K562 (cell line): Measurements from ENCODE around the gene RNF215. TPM values are rescaled to one million over a fixed set of nuclear protein-coding genes. Genes with fewer than 3 reads are reported as not detected.
"Not testable (repeated sequence)": the region's sequence is repeated elsewhere in the genome, so short reads cannot be mapped to it uniquely, and the experiment has no call there.

Experiments
- ATAC-seq: fragments of 200-7000 bp; cut with Tn5 transposase; 3 replicates; pipeline ENCODE4 v1.9.1; 2020; ENCODE audit warnings: moderate library complexity
- BruUV-seq: library from RNA; stranded (reverse); fragments of 400-500 nt; replicated peaks from 2 replicates; lab custom pipeline; 2021; lab: Mats Ljungman, UMichigan
- CTCF ChIA-PET: fragments of 300-600 bp; formaldehyde crosslinking; extraction: SDS; loops from one replicate; lab custom pipeline; 2021; ENCODE audit warnings: low intra/inter-chr PET ratio; lab: Yijun Ruan, JAX
- POLR2A ChIA-PET: fragments of 300-600, 350-650 bp; sonication (Branson Sonifier 250); formaldehyde crosslinking; extraction: SDS; loops from one replicate; lab custom pipeline; 2021; ENCODE audit warnings: antibody characterized with exemption, inconsistent platforms; lab: Yijun Ruan, JAX
- DNase-seq, 4 experiments: peaks; one replicate each; pipeline versions ENCODE4 v3.0.0 to v3.0.0-alpha.2; 2011 to 2018; ENCODE audit warnings: low spot score in 3 of 4, mixed read lengths in 3 of 4; ENCODE audit errors: extremely low read depth in 1 of 4
- FAIRE-seq: peaks from 2 replicates; lab custom pipeline; 2011; peaks lifted over from hg19 to GRCh38; lab: Jason Lieb, UNC
- H2AFZ ChIP-seq: 2 replicates; pipeline ENCODE4 v1.6.0; 2011; ENCODE audit warnings: low read depth, low read length, control low read depth, inconsistent platforms
- H3K27ac ChIP-seq: fragments of 200-600 bp; 3 replicates; pipeline ENCODE4 v1.8.0; 2011; ENCODE audit warnings: low read depth, mild to moderate bottlenecking, control low read depth, inconsistent platforms, low read length, moderate library complexity, mixed read lengths; ENCODE audit errors: extremely low read depth
- H3K27me3 ChIP-seq, 2 experiments: fragments of 300-600 bp in 1 of 2; 2 replicates in 1 of 2; 3 replicates in 1 of 2; pipeline versions ENCODE4 v1.6.0 to v1.8.0; 2011; ENCODE audit warnings: inconsistent platforms in 2 of 2, low read length in 2 of 2, mild to moderate bottlenecking in 1 of 2, mixed read lengths in 1 of 2, moderate library complexity in 1 of 2; ENCODE audit not compliant: control insufficient read depth in 2 of 2, insufficient read depth in 2 of 2
- H3K36me3 ChIP-seq: fragments of 300-600 bp; 3 replicates; pipeline ENCODE4 v1.8.0; 2011; ENCODE audit warnings: mild to moderate bottlenecking, low read length, inconsistent platforms; ENCODE audit not compliant: control insufficient read depth, insufficient read depth
- H3K4me1 ChIP-seq, 2 experiments: fragments of 200-600 bp in 1 of 2; replicated peaks in 1 of 2; 2 replicates in 1 of 2; 3 replicates in 1 of 2; pipeline versions ENCODE4 v1.5.1 to v1.8.0; 2011; ENCODE audit warnings: inconsistent platforms in 2 of 2, low read length in 2 of 2, mild to moderate bottlenecking in 1 of 2, mixed read lengths in 1 of 2, moderate library complexity in 1 of 2; ENCODE audit not compliant: control insufficient read depth in 2 of 2, insufficient read depth in 2 of 2
- H3K4me2 ChIP-seq: 2 replicates; pipeline ENCODE4 v1.6.1; 2011; ENCODE audit warnings: low read length, control low read depth, inconsistent platforms, mixed read lengths; ENCODE audit not compliant: insufficient read depth
- H3K4me3 ChIP-seq: fragments of 200-600 bp; sonication (generic), shearing (Covaris generic); 2 replicates; pipeline ENCODE4 v1.5.1; 2016; ENCODE audit warnings: control low read depth, inconsistent platforms
- H3K79me2 ChIP-seq: fragments of 200-600 bp; 3 replicates; pipeline ENCODE4 v1.8.0; 2011; ENCODE audit warnings: low read length, inconsistent platforms; ENCODE audit not compliant: control insufficient read depth, insufficient read depth
- H3K9ac ChIP-seq, 2 experiments: 2 replicates each; pipeline versions ENCODE4 v1.6.0 to v1.6.1; 2011; ENCODE audit warnings: low read depth in 2 of 2, low read length in 2 of 2, control low read depth in 1 of 2, inconsistent platforms in 1 of 2, mild to moderate bottlenecking in 1 of 2, mixed read lengths in 1 of 2; ENCODE audit not compliant: insufficient read depth in 1 of 2
- H3K9me1 ChIP-seq: one replicate; pipeline ENCODE4 v1.6.0; 2011; ENCODE audit warnings: inconsistent platforms, mild to moderate bottlenecking, low read length, moderate library complexity; ENCODE audit not compliant: control insufficient read depth, insufficient read depth
- H3K9me3 ChIP-seq: replicated peaks from 2 replicates; pipeline ENCODE4 v1.5.1; 2011; ENCODE audit warnings: low read depth, low read length, inconsistent platforms; ENCODE audit not compliant: control insufficient read depth, insufficient read depth
- H4K20me1 ChIP-seq: replicated peaks from 2 replicates; pipeline ENCODE4 v1.6.1; 2011; ENCODE audit warnings: low read length, inconsistent platforms, mixed read lengths; ENCODE audit not compliant: control insufficient read depth, insufficient read depth
- BCOR ChIP-seq: fragments of 450-650 bp; IDR thresholded peaks from 2 replicates; pipeline ENCODE4 v1.6.1; 2016
- EGR1 ChIP-seq: fragments of 450-650 bp; conservative IDR thresholded peaks from 2 replicates; pipeline ENCODE4 v1.6.1; 2017; ENCODE audit warnings: mild to moderate bottlenecking
- ZNF121 ChIP-seq: sonication (generic); formaldehyde crosslinking; conservative IDR thresholded peaks from 2 replicates; pipeline ENCODE4 v1.8.0; 2022; ENCODE audit warnings: missing genetic modification reagents
- ZNF175 ChIP-seq: fragments of 200-800 bp; sonication (Bioruptor generic); IDR thresholded peaks from 2 replicates; pipeline ENCODE4 v1.6.1; 2016; ENCODE audit warnings: low read depth, mild to moderate bottlenecking, missing genetic modification characterization, missing compliant biosample characterization
- WGBS: fragments of 100-300 bp; shearing (Covaris generic); methylation state at CpG from one replicate; pipeline ENCODE4 v1.1.6; 2016; ENCODE audit warnings: low coverage, mixed read lengths; ENCODE audit not compliant: insufficient coverage; ENCODE audit errors: missing lambda C conversion rate; 5-methylcytosine and 5-hydroxymethylcytosine counted together
- in situ Hi-C: fragments of 300-500 bp; cut with MboI; formaldehyde crosslinking; loops from 4 replicates; pipeline ENCODE4 v1.15.0; 2018; ENCODE audit warnings: inconsistent platforms, mixed read lengths
- intact Hi-C: fragments of 100-400 bp; cut with micrococcal nuclease; formaldehyde crosslinking; loops from 2 replicates; pipeline ENCODE4 v1.14.2; 2022
- polyA plus RNA-seq, 8 experiments: library from polyadenylated mRNA; depleted of rRNA in 4 of 8; stranded (reverse) in 5 of 8; unstranded in 3 of 8; fragments of >200 nt; fragmentation: Nextera tagmentation in 2 of 8; fragmentation: Illumina TruSeq in 1 of 8; extraction: Ambion mirVana in 2 of 8; extraction: Trizol in 1 of 8; gene quantifications; 2 replicates each; pipeline versions ENCODE4 v1.2.1 to v1.2.3, GENCODE V29; 2011 to 2014; ENCODE audit warnings: inconsistent platforms in 1 of 8, missing spikeins in 1 of 8
- total RNA-seq, 7 experiments: library from RNA; depleted of rRNA in 6 of 7; stranded (reverse); fragments of >200 nt in 6 of 7; fragmentation: Illumina TruSeq in 2 of 7; extraction: Trizol in 2 of 7; gene quantifications; 2 replicates each; pipeline versions ENCODE4 v1.2.1 to v1.2.3, GENCODE V29; 2011 to 2021; ENCODE audit warnings: low replicate concordance in 1 of 7
- TF ChIP-seq, protein P1 (sequence below): sonication (generic); formaldehyde crosslinking; IDR thresholded peaks from 2 replicates; pipeline ENCODE4 v1.8.0; 2022; ENCODE audit warnings: mild to moderate bottlenecking, missing genetic modification reagents

The RNF215 gene
- total and polyA plus RNA-seq, 9 of the 15 experiments (the other 6 are each of a cell fraction or from before 2014, with no cell fraction given) = 0.08 to 9.8 (median 2.7) TPM

DNA sequence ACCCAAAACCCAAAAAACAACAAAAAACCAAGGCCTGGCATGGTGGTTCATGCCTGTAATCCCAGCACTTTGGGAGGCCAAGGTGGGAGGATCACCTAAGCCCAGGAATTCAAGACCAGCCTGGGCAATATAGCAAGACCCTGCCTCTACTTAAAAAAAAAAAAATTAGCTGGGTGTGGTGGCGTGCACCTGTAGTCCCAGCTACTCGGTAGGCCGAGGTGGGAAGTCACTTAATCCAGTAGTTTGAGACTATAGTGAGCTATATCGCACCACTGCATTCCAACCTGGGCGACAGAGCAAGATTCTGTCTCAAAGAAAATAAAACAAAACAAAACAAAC, 15.5 kb upstream of the RNF215 start:
- POLR2A ChIA-PET = interaction anchor here (0.8 to 1.1 kb wide), 2 partner anchors 29 to 57 kb away, joined by 3 read pairs; no protein-coding TSS in a partner anchor
- CTCF ChIA-PET, H3K9me1 ChIP-seq, H3K27me3 ChIP-seq, H3K27ac ChIP-seq, intact Hi-C loops, H3K9ac ChIP-seq, FAIRE-seq, H4K20me1 ChIP-seq, H3K79me2 ChIP-seq, ATAC-seq, H3K4me3 ChIP-seq, H3K36me3 ChIP-seq, in situ Hi-C loops, BruUV-seq, H3K4me2 ChIP-seq, DNase-seq, H2AFZ ChIP-seq, H3K9me3 ChIP-seq: not testable (repeated sequence)
- 90% methylated on average over 5 of the region's 5 CpGs for WGBS
- H3K4me1 ChIP-seq = peaks cover 6 to 21% of the 10 kb centered on the region in 2 experiments; a peak in 3 of 5 replicates
- TF ChIP-seq BCOR (peak; percentile 55), ZNF121 (CRISPR knock-in tag) (peak; percentile 63)

DNA sequence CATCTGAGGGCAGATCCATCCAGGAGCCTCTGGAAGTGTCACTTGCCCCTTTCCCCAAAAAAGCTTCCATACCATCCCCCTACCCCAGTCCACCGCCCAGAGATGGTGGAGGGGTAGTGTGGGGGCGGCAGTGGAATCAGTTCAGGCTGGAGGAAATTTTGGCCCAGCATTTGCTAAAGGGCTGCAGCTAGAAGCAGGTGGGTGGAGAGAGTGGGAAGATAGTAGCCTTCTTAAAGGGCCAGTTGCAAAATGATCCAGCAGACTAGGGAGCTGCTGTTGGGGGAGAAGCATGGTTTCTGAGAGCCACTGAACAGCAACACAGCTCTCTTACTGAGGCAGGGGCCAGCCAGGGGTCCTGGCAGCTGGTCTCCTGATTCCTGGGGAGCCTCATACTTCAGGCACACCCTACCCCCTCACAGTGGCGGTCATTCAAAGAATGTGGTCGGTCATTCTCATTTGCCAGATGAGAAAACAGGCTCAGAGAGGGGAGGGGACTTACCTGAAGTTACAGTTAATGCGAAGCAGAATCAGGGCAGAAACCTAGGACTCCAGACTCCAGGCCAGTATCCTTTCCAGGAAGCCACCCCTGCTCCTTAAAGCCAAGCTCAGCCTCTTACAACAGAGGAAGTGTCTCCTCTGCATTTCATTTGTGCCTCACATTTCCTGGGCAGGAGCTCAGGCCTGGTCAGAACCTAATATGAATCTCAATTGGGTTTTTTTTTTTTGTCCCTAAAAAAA, 15.0 kb upstream of the RNF215 start:
- peak overlapping the region in 1 of 2 experiments; percentile 70; a peak in 2 of 4 replicates for H3K9ac ChIP-seq
- H3K27ac ChIP-seq = peak overlapping the region; percentile 57; the same call in 2 of the 3 replicates
- in situ Hi-C loops (no loop called here), intact Hi-C loops (no loop called here)
- no TSS peak for BruUV-seq
- peaks cover 9 to 25% of the 10 kb centered on the region in 2 experiments; a peak in 4 of 5 replicates for H3K4me1 ChIP-seq
- peaks cover under 1% of the 10 kb centered on the region; the same call in 2 of the 3 replicates for H3K36me3 ChIP-seq
- peak overlapping the region; percentile 41; the same call in 1 of the 2 replicates for H2AFZ ChIP-seq
- CTCF ChIA-PET = no interaction called here
- peaks cover 3% of the 10 kb centered on the region for H3K9me1 ChIP-seq
- H3K4me2 ChIP-seq = no peak overlapping the region
- H3K4me3 ChIP-seq = no peak overlapping the region
- 0 out of 2 replicates have a peak, but pooled peaks cover 7% of the 10 kb centered on the region for H4K20me1 ChIP-seq
- 28% methylated on average over 5 of the region's 5 CpGs for WGBS
- ATAC-seq = peak; percentile 75
- H3K79me2 ChIP-seq = no peaks in the 10 kb centered on the region
- peak; percentile 83 for FAIRE-seq
- POLR2A ChIA-PET = interaction anchor here (0.6 to 1.1 kb wide), 3 partner anchors 29 to 143 kb away, joined by 3 read pairs; no protein-coding TSS in a partner anchor
- peak in 3 of 4 experiments; percentile 18 to 52 (median 49) for DNase-seq
- H3K27me3 ChIP-seq = no peaks in the 10 kb centered on the region
- TF ChIP-seq, protein P1, sequence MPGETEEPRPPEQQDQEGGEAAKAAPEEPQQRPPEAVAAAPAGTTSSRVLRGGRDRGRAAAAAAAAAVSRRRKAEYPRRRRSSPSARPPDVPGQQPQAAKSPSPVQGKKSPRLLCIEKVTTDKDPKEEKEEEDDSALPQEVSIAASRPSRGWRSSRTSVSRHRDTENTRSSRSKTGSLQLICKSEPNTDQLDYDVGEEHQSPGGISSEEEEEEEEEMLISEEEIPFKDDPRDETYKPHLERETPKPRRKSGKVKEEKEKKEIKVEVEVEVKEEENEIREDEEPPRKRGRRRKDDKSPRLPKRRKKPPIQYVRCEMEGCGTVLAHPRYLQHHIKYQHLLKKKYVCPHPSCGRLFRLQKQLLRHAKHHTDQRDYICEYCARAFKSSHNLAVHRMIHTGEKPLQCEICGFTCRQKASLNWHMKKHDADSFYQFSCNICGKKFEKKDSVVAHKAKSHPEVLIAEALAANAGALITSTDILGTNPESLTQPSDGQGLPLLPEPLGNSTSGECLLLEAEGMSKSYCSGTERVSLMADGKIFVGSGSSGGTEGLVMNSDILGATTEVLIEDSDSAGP (CRISPR knock-in tag) = peak; percentile 85
- TF ChIP-seq EGR1 (peak; percentile 85), ZNF175 (CRISPR knock-in tag) (no peak)
- TF ChIP-seq, all 486 proteins: peak for 2
- H3K9me3 ChIP-seq = no peaks in the 10 kb centered on the region

GRCh38 chr22:30401024-30401423, 13.8 kb upstream of the RNF215 start:
- DNase-seq, H2AFZ ChIP-seq, H3K9me1 ChIP-seq, H3K4me3 ChIP-seq, intact Hi-C loops, ATAC-seq, H3K9me3 ChIP-seq, BruUV-seq, H3K36me3 ChIP-seq, in situ Hi-C loops, FAIRE-seq, H3K9ac ChIP-seq, POLR2A ChIA-PET, H3K27ac ChIP-seq, H3K4me2 ChIP-seq, CTCF ChIA-PET, H3K27me3 ChIP-seq, H3K79me2 ChIP-seq, H4K20me1 ChIP-seq: not testable (repeated sequence)
- 94% methylated on average over 3 of the region's 3 CpGs for WGBS
- H3K4me1 ChIP-seq = peaks cover 9 to 31% of the 10 kb centered on the region in 2 experiments; a peak in 4 of 5 replicates
